GM10248 (cell line): ENCODE measurements around the gene TSPAN15.

Experiments
- CTCF ChIA-PET: fragments of 300-600 bp; sonication (Branson Sonifier 250); formaldehyde crosslinking; extraction: SDS; loops from one replicate; lab custom pipeline; 2021; ENCODE audit warnings: antibody characterized with exemption; lab: Yijun Ruan, JAX
- POLR2A ChIA-PET: fragments of 350-650 bp; sonication (Branson Sonifier 250); formaldehyde crosslinking; extraction: SDS; loops from one replicate; lab custom pipeline; 2020; ENCODE audit warnings: antibody characterized with exemption; lab: Yijun Ruan, JAX
- DNase-seq: peaks from one replicate; pipeline ENCODE4 v3.0.0; 2012; ENCODE audit errors: extremely low spot score
- CTCF ChIP-seq: IDR thresholded peaks from 2 replicates; pipeline ENCODE4 v1.5.1; 2012; ENCODE audit warnings: mild to moderate bottlenecking, low read depth; ENCODE audit errors: extremely low read depth, missing control alignments, control extremely low read depth

The TSPAN15 gene

GRCh38 chr10:69409968-69410367 is 41.3 kb upstream of the TSPAN15 start:
- CTCF ChIA-PET: interaction anchor here (1.4 kb wide), 1 partner anchor 99 kb away, joined by 3 read pairs; no protein-coding TSS in a partner anchor
- POLR2A ChIA-PET: no interaction called here
- no peak for DNase-seq
- TF ChIP-seq CTCF: no peak

GRCh38 chr10:69410487-69410886 is 40.8 kb upstream of the TSPAN15 start:
- ChIA-PET CTCF (interaction anchor here (0.9 to 1.4 kb wide), 2 partner anchors 98 to 171 kb away, joined by 3 read pairs; no protein-coding TSS in a partner anchor), POLR2A (interaction anchor here (0.6 kb wide), 1 partner anchor 23 kb away, joined by 11 read pairs; no protein-coding TSS in a partner anchor)
- DNase-seq: no peak
- no peak for TF ChIP-seq CTCF

GRCh38 chr10:69411476-69411875 is 39.8 kb upstream of the TSPAN15 start:
- TF ChIP-seq CTCF: no peak
- ChIA-PET POLR2A (no interaction called here), CTCF (interaction anchor here (0.9 to 1.4 kb wide), 2 partner anchors 97 to 172 kb away, joined by 3 read pairs; no protein-coding TSS in a partner anchor)
- DNase-seq: no peak

GRCh38 chr10:69412232-69412790 is 39.0 kb upstream of the TSPAN15 start:
- no peak for TF ChIP-seq CTCF
- DNase-seq: no peak
- CTCF ChIA-PET: no interaction called here
- POLR2A ChIA-PET: no interaction called here

GRCh38 chr10:69413221-69413865 is 37.9 kb upstream of the TSPAN15 start:
- CTCF ChIA-PET: interaction anchor here (1.4 to 2.9 kb wide), 2 partner anchors 15 to 155 kb away, joined by 3 to 7 read pairs; no protein-coding TSS in a partner anchor
- peak; percentile 60 for TF ChIP-seq CTCF
- DNase-seq: peak; percentile 61
- POLR2A ChIA-PET: no interaction called here

- ChIA-PET POLR2A (no interaction called here), CTCF (interaction anchor here (1.2 to 2.9 kb wide), 3 partner anchors 14 to 430 kb away, joined by 3 to 7 read pairs (median 3); no protein-coding TSS in a partner anchor)
- TF ChIP-seq CTCF: no peak
- no peak for DNase-seq
Measured at GRCh38 chr10:69414036-69415018, 36.9 kb upstream of the TSPAN15 start.
